HepG2 (cell line): Measurements from ENCODE around the gene ADIPOR2. TPM values are rescaled to one million over a fixed set of nuclear protein-coding genes. Genes with fewer than 3 reads are reported as not detected.
A peak's percentile ranks its signal among the peaks of the same experiment; 100 is the strongest.

Source experiments
- AGO1 ChIP-seq: fragments of 200-400 bp; formaldehyde crosslinking; IDR thresholded peaks from 2 replicates; pipeline ENCODE4 v1.6.1; 2017; ENCODE audit warnings: mild to moderate bottlenecking, low read depth, low read length, moderate library complexity; ENCODE audit not compliant: poor library complexity, severe bottlenecking
- CBX1 ChIP-seq: IDR thresholded peaks from one replicate; pipeline ENCODE4 v1.6.1; 2016; ENCODE audit warnings: antibody characterized with exemption, low read depth
- FOXA3 ChIP-seq: IDR thresholded peaks from 2 replicates; pipeline ENCODE4 v1.6.1; 2016; ENCODE audit warnings: missing genetic modification reagents, missing compliant biosample characterization
- KLF11 ChIP-seq: IDR thresholded peaks from 2 replicates; pipeline ENCODE4 v1.6.1; 2016; ENCODE audit warnings: missing compliant biosample characterization
- MAFF ChIP-seq: IDR thresholded peaks from 2 replicates; pipeline ENCODE4 v1.6.1; 2011; ENCODE audit warnings: low read depth, low read length, improper control_type of control experiment
- MXD4 ChIP-seq: IDR thresholded peaks from 2 replicates; pipeline ENCODE4 v1.6.1; 2016; ENCODE audit warnings: mild to moderate bottlenecking, missing biosample characterization, missing genetic modification reagents
- NCOR1 ChIP-seq: fragments of 200-600 bp; sonication (generic); IDR thresholded peaks from 2 replicates; pipeline ENCODE4 v1.7.0; 2017; ENCODE audit warnings: antibody characterized with exemption, low read length, borderline replicate concordance
- NFATC3 ChIP-seq: sonication (generic); formaldehyde crosslinking; IDR thresholded peaks from 2 replicates; pipeline ENCODE4 v1.5.1; 2020; ENCODE audit warnings: mild to moderate bottlenecking, missing genetic modification reagents
- PHF20 ChIP-seq: sonication (generic); formaldehyde crosslinking; IDR thresholded peaks from 2 replicates; pipeline ENCODE4 v1.5.0; 2020; ENCODE audit warnings: mild to moderate bottlenecking, missing genetic modification reagents
- POGZ ChIP-seq: sonication (generic); formaldehyde crosslinking; IDR thresholded peaks from 2 replicates; pipeline ENCODE4 v1.4.0; 2020; ENCODE audit warnings: mild to moderate bottlenecking, missing genetic modification reagents
- RBFOX2 ChIP-seq: fragments of 200-400 bp; formaldehyde crosslinking; IDR thresholded peaks from 2 replicates; pipeline ENCODE4 v1.6.1; 2017; ENCODE audit warnings: low read depth, mild to moderate bottlenecking, low read length
- SALL1 ChIP-seq: sonication (generic); formaldehyde crosslinking; IDR thresholded peaks from 2 replicates; pipeline ENCODE4 v1.8.0; 2022; ENCODE audit warnings: mild to moderate bottlenecking, missing genetic modification reagents
- ZBTB3 ChIP-seq: sonication (generic); formaldehyde crosslinking; IDR thresholded peaks from 2 replicates; pipeline ENCODE4 v1.4.0; 2020; ENCODE audit warnings: low read depth, mild to moderate bottlenecking, moderate library complexity, missing genetic modification reagents, borderline replicate concordance
- ZNF337 ChIP-seq: sonication (generic); formaldehyde crosslinking; IDR thresholded peaks from 2 replicates; pipeline ENCODE4 v1.5.1; 2020; ENCODE audit warnings: missing genetic modification reagents, low read depth, mild to moderate bottlenecking, borderline replicate concordance
- ZNF343 ChIP-seq: sonication (generic); formaldehyde crosslinking; IDR thresholded peaks from 2 replicates; pipeline ENCODE4 v1.4.0; 2020; ENCODE audit warnings: mild to moderate bottlenecking, missing genetic modification reagents
- ZNF383 ChIP-seq: sonication (generic); formaldehyde crosslinking; IDR thresholded peaks from 2 replicates; pipeline ENCODE4 v1.4.0; 2020; ENCODE audit warnings: missing genetic modification reagents, mild to moderate bottlenecking, borderline replicate concordance
- ZNF432 ChIP-seq: sonication (generic); formaldehyde crosslinking; IDR thresholded peaks from 2 replicates; pipeline ENCODE4 v1.5.0; 2020; ENCODE audit warnings: missing genetic modification reagents, mild to moderate bottlenecking, borderline replicate concordance
- ZNF577 ChIP-seq: sonication (generic); formaldehyde crosslinking; IDR thresholded peaks from 2 replicates; pipeline ENCODE4 v1.4.0; 2020; ENCODE audit warnings: mild to moderate bottlenecking, low read depth, missing genetic modification reagents, borderline replicate concordance
- ZNF678 ChIP-seq: sonication (generic); formaldehyde crosslinking; IDR thresholded peaks from 2 replicates; pipeline ENCODE4 v1.4.0; 2020; ENCODE audit warnings: mild to moderate bottlenecking, missing genetic modification reagents
- ZNF773 ChIP-seq: sonication (generic); formaldehyde crosslinking; IDR thresholded peaks from 2 replicates; pipeline ENCODE4 v1.4.0; 2020; ENCODE audit warnings: missing genetic modification reagents, borderline replicate concordance
- ZNF878 ChIP-seq: sonication (generic); formaldehyde crosslinking; IDR thresholded peaks from 2 replicates; pipeline ENCODE4 v1.8.1; 2023; ENCODE audit warnings: mild to moderate bottlenecking, missing genetic modification reagents, moderate library complexity
- ZNF883 ChIP-seq: sonication (generic); formaldehyde crosslinking; IDR thresholded peaks from 2 replicates; pipeline ENCODE4 v1.5.1; 2020; ENCODE audit warnings: mild to moderate bottlenecking, missing genetic modification reagents; ENCODE audit errors: not compliant biosample characterization
- polyA plus RNA-seq, 8 experiments: library from polyadenylated mRNA; depleted of rRNA in 3 of 8; stranded (reverse) in 7 of 8; unstranded in 1 of 8; fragments of >200 nt; fragmentation: Illumina TruSeq in 4 of 8; extraction: Trizol in 4 of 8; gene quantifications; 2 replicates each; pipeline versions ENCODE4 v1.2.1 to v1.2.3, GENCODE V29; 2011 to 2016; ENCODE audit warnings: low read depth in 4 of 8, missing spikeins in 1 of 8, mixed read lengths in 1 of 8; ENCODE audit not compliant: insufficient read depth in 1 of 8
- total RNA-seq, 5 experiments: library from RNA; depleted of rRNA; stranded (reverse); fragments of >200 nt; fragmentation: Illumina TruSeq; extraction: Trizol; gene quantifications; 2 replicates each; pipeline ENCODE4 v1.2.3, GENCODE V29; 2016; ENCODE audit warnings: low read depth in 1 of 5
- TF ChIP-seq, protein P1 (sequence below): sonication (generic); formaldehyde crosslinking; IDR thresholded peaks from 2 replicates; pipeline ENCODE4 v1.4.0; 2020; ENCODE audit warnings: mild to moderate bottlenecking, missing genetic modification reagents
- TF ChIP-seq, protein P2 (sequence below): sonication (generic); formaldehyde crosslinking; conservative IDR thresholded peaks from 2 replicates; pipeline ENCODE4 v1.8.1; 2023; ENCODE audit warnings: missing genetic modification reagents
- TF ChIP-seq, protein P3 (sequence below): sonication (generic); formaldehyde crosslinking; IDR thresholded peaks from 2 replicates; pipeline ENCODE4 v1.4.0; 2020; ENCODE audit warnings: missing genetic modification reagents

The ADIPOR2 gene
- total and polyA plus RNA-seq, 2 of the 13 experiments (the other 11 are each of a cell fraction or from before 2014, with no cell fraction given): 35.2 to 52.2 TPM

DNA sequence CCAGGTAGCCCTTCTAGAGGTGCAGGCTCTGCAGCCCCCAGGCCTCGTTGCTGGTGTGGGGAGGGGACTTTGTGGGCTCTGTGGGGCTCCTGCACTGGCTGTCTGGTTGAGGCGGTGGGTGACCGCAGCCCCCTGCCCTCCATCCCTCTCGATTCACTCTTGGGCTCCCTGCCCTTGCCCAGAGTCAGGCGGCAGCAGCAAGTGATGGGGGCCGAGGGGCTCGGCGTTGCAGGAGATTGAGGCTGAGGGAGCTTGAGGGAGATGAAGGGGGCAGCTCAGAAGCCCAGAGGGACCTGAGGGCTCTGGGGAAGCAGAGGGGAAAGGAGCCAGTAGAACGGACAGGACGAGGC is 120.0 kb downstream of the ADIPOR2 start (continued):
- TF ChIP-seq, protein P1, sequence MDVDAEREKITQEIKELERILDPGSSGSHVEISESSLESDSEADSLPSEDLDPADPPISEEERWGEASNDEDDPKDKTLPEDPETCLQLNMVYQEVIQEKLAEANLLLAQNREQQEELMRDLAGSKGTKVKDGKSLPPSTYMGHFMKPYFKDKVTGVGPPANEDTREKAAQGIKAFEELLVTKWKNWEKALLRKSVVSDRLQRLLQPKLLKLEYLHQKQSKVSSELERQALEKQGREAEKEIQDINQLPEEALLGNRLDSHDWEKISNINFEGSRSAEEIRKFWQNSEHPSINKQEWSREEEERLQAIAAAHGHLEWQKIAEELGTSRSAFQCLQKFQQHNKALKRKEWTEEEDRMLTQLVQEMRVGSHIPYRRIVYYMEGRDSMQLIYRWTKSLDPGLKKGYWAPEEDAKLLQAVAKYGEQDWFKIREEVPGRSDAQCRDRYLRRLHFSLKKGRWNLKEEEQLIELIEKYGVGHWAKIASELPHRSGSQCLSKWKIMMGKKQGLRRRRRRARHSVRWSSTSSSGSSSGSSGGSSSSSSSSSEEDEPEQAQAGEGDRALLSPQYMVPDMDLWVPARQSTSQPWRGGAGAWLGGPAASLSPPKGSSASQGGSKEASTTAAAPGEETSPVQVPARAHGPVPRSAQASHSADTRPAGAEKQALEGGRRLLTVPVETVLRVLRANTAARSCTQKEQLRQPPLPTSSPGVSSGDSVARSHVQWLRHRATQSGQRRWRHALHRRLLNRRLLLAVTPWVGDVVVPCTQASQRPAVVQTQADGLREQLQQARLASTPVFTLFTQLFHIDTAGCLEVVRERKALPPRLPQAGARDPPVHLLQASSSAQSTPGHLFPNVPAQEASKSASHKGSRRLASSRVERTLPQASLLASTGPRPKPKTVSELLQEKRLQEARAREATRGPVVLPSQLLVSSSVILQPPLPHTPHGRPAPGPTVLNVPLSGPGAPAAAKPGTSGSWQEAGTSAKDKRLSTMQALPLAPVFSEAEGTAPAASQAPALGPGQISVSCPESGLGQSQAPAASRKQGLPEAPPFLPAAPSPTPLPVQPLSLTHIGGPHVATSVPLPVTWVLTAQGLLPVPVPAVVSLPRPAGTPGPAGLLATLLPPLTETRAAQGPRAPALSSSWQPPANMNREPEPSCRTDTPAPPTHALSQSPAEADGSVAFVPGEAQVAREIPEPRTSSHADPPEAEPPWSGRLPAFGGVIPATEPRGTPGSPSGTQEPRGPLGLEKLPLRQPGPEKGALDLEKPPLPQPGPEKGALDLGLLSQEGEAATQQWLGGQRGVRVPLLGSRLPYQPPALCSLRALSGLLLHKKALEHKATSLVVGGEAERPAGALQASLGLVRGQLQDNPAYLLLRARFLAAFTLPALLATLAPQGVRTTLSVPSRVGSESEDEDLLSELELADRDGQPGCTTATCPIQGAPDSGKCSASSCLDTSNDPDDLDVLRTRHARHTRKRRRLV (CRISPR knock-in tag): no peak
- TF ChIP-seq CBX1 (no peak), MAFF (no peak), ZNF678 (CRISPR knock-in tag) (no peak), ZNF343 (CRISPR knock-in tag) (0 out of 2 replicates have a peak, but pooled peaks have one; percentile 35), NFATC3 (CRISPR knock-in tag) (no peak), SALL1 (no peak), ZNF432 (CRISPR knock-in tag) (no peak), FOXA3 (CRISPR knock-in tag) (no peak), ZNF883 (peak; percentile 0), ZNF878 (no peak), NCOR1 (no peak), ZNF337 (no peak), KLF11 (CRISPR knock-in tag) (no peak), AGO1 (peak; percentile 29), RBFOX2 (peak; percentile 72), POGZ (no peak), ZBTB3 (no peak), ZNF773 (CRISPR knock-in tag) (no peak), PHF20 (CRISPR knock-in tag) (no peak), ZNF383 (CRISPR knock-in tag) (0 out of 2 replicates have a peak, but pooled peaks have one; percentile 13), MXD4 (CRISPR knock-in tag) (no peak), ZNF577 (CRISPR knock-in tag) (no peak)
- TF ChIP-seq, protein P2, sequence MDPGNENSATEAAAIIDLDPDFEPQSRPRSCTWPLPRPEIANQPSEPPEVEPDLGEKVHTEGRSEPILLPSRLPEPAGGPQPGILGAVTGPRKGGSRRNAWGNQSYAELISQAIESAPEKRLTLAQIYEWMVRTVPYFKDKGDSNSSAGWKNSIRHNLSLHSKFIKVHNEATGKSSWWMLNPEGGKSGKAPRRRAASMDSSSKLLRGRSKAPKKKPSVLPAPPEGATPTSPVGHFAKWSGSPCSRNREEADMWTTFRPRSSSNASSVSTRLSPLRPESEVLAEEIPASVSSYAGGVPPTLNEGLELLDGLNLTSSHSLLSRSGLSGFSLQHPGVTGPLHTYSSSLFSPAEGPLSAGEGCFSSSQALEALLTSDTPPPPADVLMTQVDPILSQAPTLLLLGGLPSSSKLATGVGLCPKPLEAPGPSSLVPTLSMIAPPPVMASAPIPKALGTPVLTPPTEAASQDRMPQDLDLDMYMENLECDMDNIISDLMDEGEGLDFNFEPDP: no peak
- TF ChIP-seq, protein P3, sequence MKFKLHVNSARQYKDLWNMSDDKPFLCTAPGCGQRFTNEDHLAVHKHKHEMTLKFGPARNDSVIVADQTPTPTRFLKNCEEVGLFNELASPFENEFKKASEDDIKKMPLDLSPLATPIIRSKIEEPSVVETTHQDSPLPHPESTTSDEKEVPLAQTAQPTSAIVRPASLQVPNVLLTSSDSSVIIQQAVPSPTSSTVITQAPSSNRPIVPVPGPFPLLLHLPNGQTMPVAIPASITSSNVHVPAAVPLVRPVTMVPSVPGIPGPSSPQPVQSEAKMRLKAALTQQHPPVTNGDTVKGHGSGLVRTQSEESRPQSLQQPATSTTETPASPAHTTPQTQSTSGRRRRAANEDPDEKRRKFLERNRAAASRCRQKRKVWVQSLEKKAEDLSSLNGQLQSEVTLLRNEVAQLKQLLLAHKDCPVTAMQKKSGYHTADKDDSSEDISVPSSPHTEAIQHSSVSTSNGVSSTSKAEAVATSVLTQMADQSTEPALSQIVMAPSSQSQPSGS (CRISPR knock-in tag): no peak
